Upper lobe of right lung (tissue), 1 donor: ENCODE measurements around the gene SLC2A2. TPM values are rescaled to one million over a fixed set of nuclear protein-coding genes. Genes with fewer than 3 reads are reported as not detected.

Source experiments
- ATAC-seq: fragments of 200-7000 bp; cut with Tn5 transposase; one replicate; pipeline ENCODE4 v1.9.1; 2020; ENCODE audit warnings: mild to moderate bottlenecking, moderate library complexity
- DNase-seq: peaks from one replicate; pipeline ENCODE4 v3.0.0-alpha.2; 2020
- H3K27ac ChIP-seq: fragments of 200-600 bp; one replicate; pipeline ENCODE4 v1.8.0; 2022
- H3K27me3 ChIP-seq: fragments of 200-600 bp; one replicate; pipeline ENCODE4 v1.8.0; 2022; ENCODE audit warnings: mild to moderate bottlenecking
- H3K36me3 ChIP-seq: fragments of 200-600 bp; one replicate; pipeline ENCODE4 v1.8.0; 2022
- H3K4me1 ChIP-seq: fragments of 200-600 bp; one replicate; pipeline ENCODE4 v1.8.0; 2022
- H3K4me3 ChIP-seq: fragments of 200-600 bp; one replicate; pipeline ENCODE4 v1.8.0; 2022; ENCODE audit warnings: mild to moderate bottlenecking
- H3K9me3 ChIP-seq: fragments of 200-600 bp; one replicate; pipeline ENCODE4 v1.8.0; 2022
- CTCF ChIP-seq: fragments of 200-600 bp; IDR thresholded peaks from one replicate; pipeline ENCODE4 v1.8.0; 2022; ENCODE audit warnings: antibody characterized with exemption
- intact Hi-C: fragments of 100-400 bp; cut with DNase I; formaldehyde crosslinking; loops from one replicate; pipeline ENCODE4 v1.11.0; 2022
- total RNA-seq: library from RNA; stranded (reverse); fragmentation: NEBNext Ultra II Directional; extraction: Animal tissue kit (Norgen Biotek cat#: 25700); gene quantifications from one replicate; pipeline ENCODE4 v1.2.1, GENCODE V29; 2021
- donor health status: DM: no; HTN: yes; CAD: no; lungs with severe emphysema.

The SLC2A2 gene
- total RNA-seq, 1 donor from 2014 or later: not detected

- H3K27me3 ChIP-seq: no peaks in the 10 kb centered on the region
- H3K4me3 ChIP-seq: no peak overlapping the region
- ATAC-seq: peak; percentile 29
- H3K9me3 ChIP-seq: no peaks in the 10 kb centered on the region
- no peak overlapping the region for H3K27ac ChIP-seq
- H3K36me3 ChIP-seq: no peaks in the 10 kb centered on the region
- intact Hi-C loops: no loop called here
- no peak for TF ChIP-seq CTCF
- peaks cover 5% of the 10 kb centered on the region for H3K4me1 ChIP-seq
- no peak for DNase-seq
Measured at GRCh38 chr3:171001957-171002694, 24.4 kb downstream of the SLC2A2 start.

GRCh38 chr3:171001250-171001893 is 25.1 kb downstream of the SLC2A2 start:
- DNase-seq (no peak), ATAC-seq (no peak)
- TF ChIP-seq CTCF: no peak
- intact Hi-C loops: no loop called here
- H3K4me1 ChIP-seq: peaks cover 5% of the 10 kb centered on the region
- H3K9me3 ChIP-seq: no peaks in the 10 kb centered on the region
- H3K4me3 ChIP-seq: no peak overlapping the region
- H3K36me3 ChIP-seq: no peaks in the 10 kb centered on the region
- H3K27me3 ChIP-seq: no peaks in the 10 kb centered on the region
- no peak overlapping the region for H3K27ac ChIP-seq

- DNase-seq (no peak), ATAC-seq (no peak)
- no peaks in the 10 kb centered on the region for H3K36me3 ChIP-seq
- H3K27me3 ChIP-seq: no peaks in the 10 kb centered on the region
- H3K9me3 ChIP-seq: no peaks in the 10 kb centered on the region
- intact Hi-C loops: no loop called here
- H3K4me1 ChIP-seq: peaks cover 5% of the 10 kb centered on the region
- TF ChIP-seq CTCF: no peak
- H3K27ac ChIP-seq: no peak overlapping the region
- no peak overlapping the region for H3K4me3 ChIP-seq
Measured at GRCh38 chr3:171000281-171000680, 26.2 kb downstream of the SLC2A2 start.

GRCh38 chr3:170999737-171000242 is 26.7 kb downstream of the SLC2A2 start:
- TF ChIP-seq CTCF: no peak
- Histone ChIP-seq H3K4me3 (no peak overlapping the region), H3K4me1 (peaks cover 5% of the 10 kb centered on the region), H3K36me3 (no peaks in the 10 kb centered on the region), H3K27ac (no peak overlapping the region), H3K27me3 (no peaks in the 10 kb centered on the region), H3K9me3 (no peaks in the 10 kb centered on the region)
- ATAC-seq (peak; percentile 17), DNase-seq (no peak)
- intact Hi-C loops: no loop called here

- DNase-seq (no peak), ATAC-seq (no peak)
- H3K4me3 ChIP-seq: no peak overlapping the region
- peaks cover 5% of the 10 kb centered on the region for H3K4me1 ChIP-seq
- intact Hi-C loops: no loop called here
- no peak for TF ChIP-seq CTCF
- no peaks in the 10 kb centered on the region for H3K36me3 ChIP-seq
- H3K27ac ChIP-seq: no peak overlapping the region
- H3K9me3 ChIP-seq: no peaks in the 10 kb centered on the region
- H3K27me3 ChIP-seq: no peaks in the 10 kb centered on the region
Measured at GRCh38 chr3:170997961-170998913, 28.3 kb downstream of the SLC2A2 start.
